ENCODE results near the gene GNAZ. TPM values are rescaled to one million over a fixed set of nuclear protein-coding genes. Genes with fewer than 3 reads are reported as not detected.

The GNAZ gene
- total and polyA plus RNA-seq, 2 of the 8 experiments (the other 6 are each of a cell fraction or from before 2014, with no cell fraction given) = 6.6 to 9.6 TPM

DNA sequence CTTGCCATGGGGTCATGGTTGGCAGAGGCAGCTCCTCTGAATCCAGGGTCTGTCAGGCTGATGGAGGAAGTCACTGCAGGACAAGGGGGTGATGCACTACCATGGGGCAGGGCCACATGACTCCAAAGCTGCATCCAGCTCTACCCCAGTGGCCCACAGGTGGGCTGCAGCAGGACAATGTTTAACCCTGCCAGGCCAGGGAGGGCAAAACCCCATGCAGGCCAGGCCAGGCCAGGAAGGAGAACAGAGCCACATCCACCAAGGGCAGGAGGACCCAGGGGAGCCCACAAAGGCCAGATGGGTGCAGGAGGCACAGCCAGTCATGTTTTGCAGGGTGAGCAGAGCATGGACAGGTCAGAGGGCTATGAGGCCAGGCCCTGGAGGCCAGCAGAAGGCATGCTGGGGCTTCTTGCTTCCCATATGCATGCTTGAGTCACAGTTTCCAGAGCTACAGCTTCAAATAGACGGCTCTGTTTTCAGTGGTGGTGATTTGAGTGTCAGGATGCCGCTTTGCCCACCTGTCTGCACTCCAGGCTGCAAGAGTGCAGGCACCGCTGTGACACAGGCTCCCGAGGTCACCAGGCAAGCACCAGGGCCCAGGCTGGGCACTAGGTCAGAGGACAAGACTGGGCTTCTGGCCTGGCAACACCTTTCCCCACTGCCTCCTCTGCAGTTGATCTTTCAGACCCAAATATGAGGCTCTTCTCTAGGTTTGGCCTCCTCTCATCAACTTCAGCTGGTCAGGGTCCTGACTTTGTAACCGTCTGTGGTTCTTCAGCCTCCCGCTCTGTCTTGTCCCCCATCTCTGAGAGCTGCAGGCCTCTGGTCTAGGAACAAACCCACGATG, 48.6 kb downstream of the GNAZ start:
- no peaks in the 10 kb centered on the region for H3K79me2 ChIP-seq (ENCODE audit: control insufficient read depth in 1 of 2, insufficient read depth in 2 of 2, low read length in 2 of 2)
- 79% methylated on average over 7 of the region's 7 CpGs; no CpG with 5 or more reads in 1 of the 2 experiments for WGBS, 2 experiments (ENCODE audit: extremely low coverage in 1 of 2, insufficient coverage in 1 of 2, insufficient read length in 1 of 2, insufficient replicate concordance in 2 of 2, low coverage in 1 of 2, low lambda C conversion rate in 2 of 2, missing lambda C conversion rate in 1 of 2)
- H3K9me3 ChIP-seq (ENCODE audit: insufficient read depth in 2 of 2, low read depth in 1 of 2, low read length in 1 of 2) = no peaks in the 10 kb centered on the region
- H2BK20ac ChIP-seq (ENCODE audit: low read length) = no peak overlapping the region
- DNase-seq (ENCODE audit: low read depth in 1 of 2, low spot score in 2 of 2) = no peak
- POLR2A ChIA-PET (ENCODE audit: partially characterized antibody) = interaction anchor here (1.5 kb wide), 1 partner anchor 32 kb away, joined by 3 read pairs; no protein-coding TSS in a partner anchor
- no peak overlapping the region for H3K9ac ChIP-seq (replicated peaks in 1 of 4; ENCODE audit: extremely low read depth in 1 of 4, low read depth in 3 of 4, low read length in 3 of 4)
- peaks cover 0 to 11% (median 5%) of the 10 kb centered on the region in 4 experiments; a peak in 3 of 7 replicates for H3K27me3 ChIP-seq (replicated peaks in 1 of 4; ENCODE audit: control insufficient read depth in 3 of 4, extremely low read depth in 1 of 4, insufficient read depth in 3 of 4, low read length in 3 of 4)
- H3K79me1 ChIP-seq (ENCODE audit: low read depth, low read length) = no peaks in the 10 kb centered on the region
- no peak overlapping the region for H3K18ac ChIP-seq (ENCODE audit: extremely low read depth, low read length)
- no peak overlapping the region for H4K8ac ChIP-seq (ENCODE audit: extremely low read depth, insufficient read depth, low read length)
- H4K20me1 ChIP-seq (replicated peaks in 1 of 2; ENCODE audit: control insufficient read depth in 1 of 2, insufficient read depth in 2 of 2, low read length in 2 of 2) = peaks cover 6 to 8% of the 10 kb centered on the region in 2 experiments
- TF ChIP-seq SIN3A (conservative IDR thresholded peaks at IDR 0.05 in 1 of 2, IDR thresholded peaks at IDR 0.05 in 1 of 2; ENCODE audit: low read depth in 1 of 2, low read length in 2 of 2) (no peak), CEBPB (IDR thresholded peaks at IDR 0.05; ENCODE audit: low read depth, low read length) (no peak), PHF8 (conservative IDR thresholded peaks at IDR 0.05; ENCODE audit: low read depth, low read length) (no peak), KDM5A (IDR thresholded peaks at IDR 0.05; ENCODE audit: low read length) (no peak), POLR2A (IDR thresholded peaks at IDR 0.05; ENCODE audit: control extremely low read depth in 1 of 2, low read depth in 2 of 2, low read length in 2 of 2) (no peak)
- H3K4me1 ChIP-seq (replicated peaks in 1 of 4; ENCODE audit: control insufficient read depth in 3 of 4, insufficient read depth in 4 of 4, low read length in 3 of 4) = peaks cover 0 to 10% (median 4%) of the 10 kb centered on the region in 4 experiments; a peak in 3 of 7 replicates
- CTCF ChIA-PET (ENCODE audit: partially characterized antibody) = interaction anchor here (0.9 to 24.3 kb wide), 14 partner anchors 9 to 655 kb away, joined by 3 to 384 read pairs (median 3); no protein-coding TSS in a partner anchor
- no peak for FAIRE-seq
- no peak overlapping the region for H4K91ac ChIP-seq (replicated peaks; ENCODE audit: insufficient read length, low read length)
- no peak overlapping the region for H3K27ac ChIP-seq (ENCODE audit: low read depth, low read length)
- H3K23me2 ChIP-seq (ENCODE audit: low read depth, low read length) = no peaks in the 10 kb centered on the region
- H3K56ac ChIP-seq (replicated peaks; ENCODE audit: insufficient read length, low read depth, low read length) = no peak overlapping the region
- H3K36me3 ChIP-seq (ENCODE audit: control insufficient read depth in 2 of 4, insufficient read depth in 4 of 4, low read length in 3 of 4) = no peaks in the 10 kb centered on the region
- H2BK120ac ChIP-seq (replicated peaks; ENCODE audit: low read depth, low read length) = no peak overlapping the region
- H3K4me3 ChIP-seq (ENCODE audit: extremely low read depth in 1 of 4, insufficient read depth in 2 of 4, low read depth in 3 of 4, low read length in 4 of 4) = no peak overlapping the region
- no peak overlapping the region for H2BK5ac ChIP-seq (ENCODE audit: low read depth, low read length)
- H3K14ac ChIP-seq (ENCODE audit: insufficient read length) = no peak overlapping the region
- no peak overlapping the region for H2AFZ ChIP-seq (ENCODE audit: low read length)
- H3K4ac ChIP-seq (replicated peaks; ENCODE audit: insufficient read length, low read depth, low read length) = no peak overlapping the region
- no peak overlapping the region for H2BK15ac ChIP-seq (ENCODE audit: low read length)
- H2AK5ac ChIP-seq (ENCODE audit: low read depth, low read length) = no peak overlapping the region
- no peak overlapping the region for H3K23ac ChIP-seq (ENCODE audit: insufficient read length)
- no peak overlapping the region for H4K5ac ChIP-seq (ENCODE audit: insufficient read length, low read depth, low read length)
- H2BK12ac ChIP-seq (ENCODE audit: low read depth, low read length) = no peak overlapping the region
- H3K4me2 ChIP-seq (ENCODE audit: insufficient read depth in 1 of 2, low read depth in 2 of 2, low read length in 2 of 2) = no peak overlapping the region
